H1 (cell line): ENCODE results near the gene ABHD10. TPM values are rescaled to one million over a fixed set of nuclear protein-coding genes. Genes with fewer than 3 reads are reported as not detected.

Experiments used
- CTCF ChIA-PET: fragments of 300-600 bp; sonication (Branson Sonifier 250); formaldehyde crosslinking; loops from one replicate; lab custom pipeline; 2021; ENCODE audit not compliant: partially characterized antibody; lab: Charles Lee
- POLR2A ChIA-PET: fragments of 300-600 bp; sonication (Branson Sonifier 250); formaldehyde crosslinking; loops from one replicate; lab custom pipeline; 2021; ENCODE audit warnings: inconsistent platforms; ENCODE audit not compliant: partially characterized antibody; lab: Charles Lee
- DNase-seq, 2 experiments: peaks; one replicate each; pipeline versions ENCODE4 v3.0.0 to v3.0.0-alpha.2; 2010 to 2022; ENCODE audit warnings: low spot score in 2 of 2, low read depth in 1 of 2, mixed read lengths in 1 of 2
- FAIRE-seq: peaks from 2 replicates; lab custom pipeline; 2011; peaks lifted over from hg19 to GRCh38; lab: Jason Lieb, UNC
- H2AFZ ChIP-seq: 2 replicates; pipeline ENCODE4 v1.8.1; 2012; ENCODE audit warnings: low read length, inconsistent platforms
- H2AK5ac ChIP-seq: 2 replicates; pipeline ENCODE4 v1.6.1; 2013; ENCODE audit warnings: low read depth, low read length
- H2BK120ac ChIP-seq: replicated peaks from 2 replicates; pipeline ENCODE3; 2013; ENCODE audit warnings: low read depth, low read length, inconsistent platforms
- H2BK12ac ChIP-seq: 2 replicates; pipeline ENCODE4 v1.6.1; 2013; ENCODE audit warnings: low read depth, low read length
- H2BK15ac ChIP-seq: 2 replicates; pipeline ENCODE4 v1.6.1; 2013; ENCODE audit warnings: low read length
- H2BK20ac ChIP-seq: 2 replicates; pipeline ENCODE4 v1.6.1; 2013; ENCODE audit warnings: low read length
- H2BK5ac ChIP-seq: 2 replicates; pipeline ENCODE4 v1.6.1; 2013; ENCODE audit warnings: low read depth, low read length
- H3K14ac ChIP-seq: 2 replicates; pipeline ENCODE4 v1.6.1; 2013; ENCODE audit warnings: inconsistent platforms; ENCODE audit not compliant: insufficient read length
- H3K18ac ChIP-seq: 2 replicates; pipeline ENCODE4 v1.6.1; 2013; ENCODE audit warnings: low read length; ENCODE audit errors: extremely low read depth
- H3K23ac ChIP-seq: 2 replicates; pipeline ENCODE4 v1.6.1; 2013; ENCODE audit warnings: inconsistent platforms; ENCODE audit not compliant: insufficient read length
- H3K23me2 ChIP-seq: 2 replicates; pipeline ENCODE4 v1.6.1; 2013; ENCODE audit warnings: low read depth, low read length
- H3K27ac ChIP-seq: 2 replicates; pipeline ENCODE4 v1.6.1; 2011; ENCODE audit warnings: low read depth, low read length, inconsistent platforms
- H3K27me3 ChIP-seq, 4 experiments: replicated peaks in 1 of 4; 1 replicate in 1 of 4; 2 replicates in 3 of 4; pipeline versions ENCODE4 v1.6.1 to v1.8.1; 2011 to 2013; ENCODE audit warnings: low read length in 3 of 4, mild to moderate bottlenecking in 3 of 4, inconsistent platforms in 2 of 4, mixed read lengths in 2 of 4, moderate library complexity in 1 of 4; ENCODE audit not compliant: control insufficient read depth in 3 of 4, insufficient read depth in 3 of 4; ENCODE audit errors: extremely low read depth in 1 of 4
- H3K36me3 ChIP-seq, 4 experiments: 2 replicates each; pipeline versions ENCODE4 v1.6.1 to v1.8.1; 2011 to 2013; ENCODE audit warnings: mild to moderate bottlenecking in 4 of 4, low read length in 3 of 4, moderate library complexity in 2 of 4, control low read depth in 1 of 4, inconsistent platforms in 1 of 4; ENCODE audit not compliant: insufficient read depth in 4 of 4, control insufficient read depth in 2 of 4
- H3K4ac ChIP-seq: replicated peaks from 2 replicates; pipeline ENCODE3; 2013; ENCODE audit warnings: low read length, low read depth, mixed read lengths, inconsistent platforms; ENCODE audit not compliant: insufficient read length
- H3K4me1 ChIP-seq, 4 experiments: replicated peaks in 1 of 4; 1 replicate in 1 of 4; 2 replicates in 3 of 4; pipeline versions ENCODE4 v1.6.1 to v1.8.1; 2011 to 2013; ENCODE audit warnings: low read length in 3 of 4, inconsistent platforms in 2 of 4, mixed read lengths in 1 of 4; ENCODE audit not compliant: insufficient read depth in 4 of 4, control insufficient read depth in 3 of 4
- H3K4me2 ChIP-seq, 2 experiments: 2 replicates each; pipeline versions ENCODE4 v1.6.1 to v1.8.1; 2011 to 2013; ENCODE audit warnings: low read depth in 2 of 2, low read length in 2 of 2, control low read depth in 1 of 2, inconsistent platforms in 1 of 2, mild to moderate bottlenecking in 1 of 2; ENCODE audit not compliant: insufficient read depth in 1 of 2
- H3K4me3 ChIP-seq, 4 experiments: fragments of 200-600, 300-600 bp in 1 of 4; sonication (generic), shearing (Covaris generic), sonication (Bioruptor Twin) in 1 of 4; 2 replicates each; pipeline versions ENCODE4 v1.5.1 to v1.8.1; 2011 to 2016; ENCODE audit warnings: low read length in 4 of 4, low read depth in 3 of 4, control low read depth in 2 of 4, inconsistent platforms in 2 of 4, mild to moderate bottlenecking in 2 of 4, mixed read lengths in 1 of 4, moderate library complexity in 1 of 4; ENCODE audit not compliant: insufficient read depth in 2 of 4; ENCODE audit errors: extremely low read depth in 1 of 4
- H3K56ac ChIP-seq: replicated peaks from 2 replicates; pipeline ENCODE3; 2013; ENCODE audit warnings: low read depth, mild to moderate bottlenecking, mixed read lengths, low read length, inconsistent platforms; ENCODE audit not compliant: insufficient read length
- H3K79me1 ChIP-seq: 2 replicates; pipeline ENCODE4 v1.6.1; 2013; ENCODE audit warnings: low read depth, low read length, control low read depth
- H3K79me2 ChIP-seq, 2 experiments: 2 replicates each; pipeline versions ENCODE4 v1.6.1 to v1.8.1; 2012 to 2013; ENCODE audit warnings: low read length in 2 of 2, mild to moderate bottlenecking in 2 of 2, inconsistent platforms in 1 of 2; ENCODE audit not compliant: insufficient read depth in 2 of 2, control insufficient read depth in 1 of 2
- H3K9ac ChIP-seq, 4 experiments: replicated peaks in 1 of 4; 1 replicate in 1 of 4; 2 replicates in 3 of 4; pipeline versions ENCODE4 v1.6.1 to v1.8.1; 2011 to 2013; ENCODE audit warnings: low read depth in 3 of 4, low read length in 3 of 4, control low read depth in 2 of 4, mild to moderate bottlenecking in 2 of 4, moderate library complexity in 2 of 4, inconsistent platforms in 1 of 4; ENCODE audit errors: extremely low read depth in 1 of 4
- H3K9me3 ChIP-seq, 2 experiments: 2 replicates each; pipeline versions ENCODE4 v1.6.1 to v1.8.1; 2012 to 2013; ENCODE audit warnings: mild to moderate bottlenecking in 2 of 2, moderate library complexity in 2 of 2, control low read depth in 1 of 2, inconsistent platforms in 1 of 2, low read depth in 1 of 2, low read length in 1 of 2, mixed read lengths in 1 of 2; ENCODE audit not compliant: insufficient read depth in 2 of 2
- H4K20me1 ChIP-seq, 2 experiments: replicated peaks in 1 of 2; 2 replicates each; pipeline versions ENCODE3 to v1.8.1; 2011 to 2013; ENCODE audit warnings: inconsistent platforms in 2 of 2, low read length in 2 of 2, mild to moderate bottlenecking in 1 of 2; ENCODE audit not compliant: insufficient read depth in 2 of 2, control insufficient read depth in 1 of 2
- H4K5ac ChIP-seq: 2 replicates; pipeline ENCODE4 v1.6.1; 2013; ENCODE audit warnings: low read length, low read depth, mixed read lengths, inconsistent platforms; ENCODE audit not compliant: insufficient read length
- H4K8ac ChIP-seq: 2 replicates; pipeline ENCODE4 v1.8.0; 2013; ENCODE audit warnings: mild to moderate bottlenecking, moderate library complexity, low read length, inconsistent platforms; ENCODE audit not compliant: insufficient read depth; ENCODE audit errors: extremely low read depth
- H4K91ac ChIP-seq: replicated peaks from 2 replicates; pipeline ENCODE3; 2013; ENCODE audit warnings: low read length, mixed read lengths, inconsistent platforms; ENCODE audit not compliant: insufficient read length
- BCL11A ChIP-seq, 2 experiments: IDR thresholded peaks; one replicate each; pipeline ENCODE4 v1.6.1; 2011; ENCODE audit warnings: low read depth in 2 of 2, low read length in 2 of 2, mild to moderate bottlenecking in 2 of 2
- CHD2 ChIP-seq: IDR thresholded peaks from 2 replicates; pipeline ENCODE4 v1.6.1; 2012; ENCODE audit warnings: low read length, improper control_type of control experiment
- SP2 ChIP-seq: IDR thresholded peaks from 2 replicates; pipeline ENCODE4 v1.6.1; 2012; ENCODE audit warnings: mild to moderate bottlenecking, low read length, inconsistent platforms
- WGBS, 2 experiments: shearing (Covaris generic) in 1 of 2; methylation state at CpG; one replicate each; pipeline versions ENCODE4 v1.1.6 to v1.1.7; 2013 to 2015; ENCODE audit warnings: low lambda C conversion rate in 2 of 2, mixed read lengths in 2 of 2, inconsistent platforms in 1 of 2, low coverage in 1 of 2, missing lambda C conversion rate in 1 of 2; ENCODE audit not compliant: insufficient replicate concordance in 2 of 2, insufficient coverage in 1 of 2, insufficient read length in 1 of 2; ENCODE audit errors: extremely low coverage in 1 of 2, missing lambda C conversion rate in 1 of 2; 5-methylcytosine and 5-hydroxymethylcytosine counted together
- polyA plus RNA-seq, 7 experiments: library from polyadenylated mRNA; depleted of rRNA in 3 of 7; stranded (reverse) in 5 of 7; unstranded in 2 of 7; fragments of >200 nt in 5 of 7; fragments of 200-250 nt in 2 of 7; gene quantifications; 1 replicate in 5 of 7; 2 replicates in 1 of 7; 4 replicates in 1 of 7; pipeline versions ENCODE4 v1.2.1 to v1.2.3, GENCODE V29; 2011 to 2013; ENCODE audit warnings: missing spikeins in 2 of 7, mixed read lengths in 2 of 7
- total RNA-seq: library from RNA; stranded (reverse); fragmentation: NEBNext Ultra II Directional; extraction: Animal tissue kit (Norgen Biotek cat#: 25700); gene quantifications from 2 replicates; pipeline ENCODE4 v1.2.1, GENCODE V29; 2021

Gene ABHD10
- total and polyA plus RNA-seq, 2 of the 8 experiments (the other 6 are each of a cell fraction or from before 2014, with no cell fraction given) = 10.9 to 24.6 TPM

DNA sequence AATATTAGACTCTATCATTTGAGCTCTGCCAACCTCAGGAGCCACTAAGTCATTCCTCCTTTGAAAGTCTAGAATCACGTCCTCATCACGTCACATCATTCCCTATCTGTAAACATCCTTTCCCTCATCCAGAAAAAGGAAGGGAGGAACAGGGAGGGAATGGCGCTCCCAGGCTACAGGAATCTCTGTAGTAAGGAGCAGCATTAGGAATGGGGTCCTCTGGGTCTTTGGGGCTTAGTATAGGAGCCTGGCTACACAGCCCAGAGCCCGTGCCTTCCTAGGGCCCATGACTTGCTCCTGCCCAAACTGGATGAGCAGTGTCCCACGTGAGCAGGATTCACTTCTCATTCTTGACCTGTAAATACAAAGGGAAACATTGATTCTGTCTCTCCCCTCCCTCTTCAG, 21.5 kb downstream of the ABHD10 start:
- Histone ChIP-seq H2BK12ac (no peak overlapping the region; the same call in 1 of the 2 replicates), H3K79me1 (no peaks in the 10 kb centered on the region), H4K8ac (no peak overlapping the region), H3K79me2 (no peaks in the 10 kb centered on the region), H3K9ac (no peak overlapping the region), H3K36me3 (peaks cover 0 to 2% (median 1%) of the 10 kb centered on the region in 4 experiments; a peak in 3 of 8 replicates), H4K5ac (no peak overlapping the region), H3K18ac (no peak overlapping the region), H2AFZ (no peak overlapping the region), H3K27ac (no peak overlapping the region), H2BK5ac (no peak overlapping the region), H3K4ac (no peak overlapping the region), H3K27me3 (peaks cover 1 to 22% (median 9%) of the 10 kb centered on the region in 4 experiments; a peak in 4 of 7 replicates), H3K4me1 (peaks cover 3 to 10% (median 6%) of the 10 kb centered on the region in 4 experiments; a peak in 5 of 7 replicates), H3K14ac (no peak overlapping the region), H2AK5ac (0 out of 2 replicates have a peak overlapping the region, but pooled peaks have one; percentile 15), H2BK20ac (no peak overlapping the region), H3K4me2 (peak overlapping the region; percentile 85 to 92), H3K23ac (no peak overlapping the region), H4K20me1 (peaks cover 3% of the 10 kb centered on the region in 2 experiments), H3K56ac (no peak overlapping the region), H3K9me3 (no peaks in the 10 kb centered on the region), H3K23me2 (peaks cover 12% of the 10 kb centered on the region), H2BK15ac (no peak overlapping the region), H3K4me3 (peak overlapping the region in 2 of 4 experiments; percentile 7 to 70; a peak in 5 of 8 replicates), H4K91ac (no peak overlapping the region), H2BK120ac (no peak overlapping the region)
- WGBS, 2 experiments = 70% methylated on average over 5 of the region's 5 CpGs; no CpG with 5 or more reads in 1 of the 2 experiments
- TF ChIP-seq BCL11A (IDR thresholded peaks at IDR 0.05; ENCODE audit: low read depth in 2 of 2, low read length in 2 of 2) (no peak), SP2 (no peak), CHD2 (no peak)
- DNase-seq (no peak), FAIRE-seq (no peak)
- POLR2A ChIA-PET = interaction anchor here (0.7 to 4.1 kb wide), 6 partner anchors 8 to 283 kb away, joined by 3 to 22 read pairs (median 8); partner anchors contain the start of gene ABHD10
- CTCF ChIA-PET = interaction anchor here (1.4 to 21.3 kb wide), 7 partner anchors 10 to 285 kb away, joined by 3 to 384 read pairs (median 7); partner anchors contain the start of gene ABHD10
